Tibial artery (tissue), 4 donors: ENCODE results near the gene DAZAP2.
"Not testable (repeated sequence)": the region's sequence is repeated elsewhere in the genome, so short reads cannot be mapped to it uniquely, and the experiment has no call there.

Experiments used
- DNase-seq, 2 donors: peaks; one replicate each; pipeline ENCODE4 v3.0.0-alpha.2; 2019
- H3K27ac ChIP-seq, 2 donors: fragments of 200-600 bp; sonication (generic) in 1 of 2; 1 replicate in 1 of 2; 2 replicates in 1 of 2; pipeline ENCODE4 v1.5.1; 2018 to 2019; ENCODE audit warnings: mild to moderate bottlenecking in 1 of 2
- H3K27me3 ChIP-seq, 2 donors: fragments of 200-600 bp; sonication (generic) in 1 of 2; one replicate each; pipeline versions ENCODE4 v1.5.1 to v1.6.0; 2016 to 2019
- H3K36me3 ChIP-seq, 3 donors: fragments of 200-600 bp; sonication (generic) in 2 of 3; one replicate each; pipeline ENCODE4 v1.5.1; 2016 to 2019; ENCODE audit warnings: mild to moderate bottlenecking in 2 of 3
- H3K4me1 ChIP-seq, 4 donors: fragments of 200-600 bp; sonication (generic) in 2 of 4; 1 replicate in 3 of 4; 2 replicates in 1 of 4; pipeline ENCODE4 v1.5.1; 2016 to 2019
- H3K4me3 ChIP-seq, 2 donors: fragments of 200-600 bp; sonication (generic) in 1 of 2; 1 replicate in 1 of 2; 2 replicates in 1 of 2; pipeline ENCODE4 v1.5.1; 2018 to 2019; ENCODE audit warnings: mild to moderate bottlenecking in 2 of 2
- H3K9me3 ChIP-seq, 3 donors: fragments of 200-600 bp; sonication (generic) in 1 of 3; one replicate each; pipeline ENCODE4 v1.5.1; 2016 to 2019
- CTCF ChIP-seq, 2 experiments: fragments of 200-600 bp in 1 of 2; fragments of 450-650 bp in 1 of 2; IDR thresholded peaks; one replicate each; pipeline ENCODE4 v1.5.1; 2017 to 2019; ENCODE audit warnings: antibody characterized with exemption in 2 of 2, mild to moderate bottlenecking in 1 of 2, moderate library complexity in 1 of 2
- intact Hi-C: fragments of 100-400 bp; cut with DNase I; formaldehyde crosslinking; loops from one replicate; pipeline ENCODE4 v1.15.0; 2023; ENCODE audit warnings: low total_unique reads

The DAZAP2 gene

GRCh38 chr12:51270067-51270950 lies 31.7 kb downstream of the DAZAP2 start, which contains the start of gene SMAGP:
Gene SMAGP (minus strand): TSS chr12:51270415. CDS start chr12:51269278, 1,137 bp downstream.
- peak within 1 kb of the TSS; percentile 26 to 48 for H3K27ac ChIP-seq
- peak in 1 of 2 donors; percentile 28 for DNase-seq
- H3K36me3 ChIP-seq: no peaks in the 10 kb centered on the region
- H3K4me1 ChIP-seq: peaks cover 0 to 18% (median 12%) of the 10 kb centered on the region in 4 donors
- intact Hi-C loops: no loop called here
- peak within 1 kb of the TSS; percentile 74 to 78 for H3K4me3 ChIP-seq
- H3K9me3 ChIP-seq: no peaks in the 10 kb centered on the region
- H3K27me3 ChIP-seq: peaks cover 0 to 12% of the 10 kb centered on the region in 2 donors
- TF ChIP-seq CTCF (IDR thresholded peaks at IDR 0.05): no peak

DNA sequence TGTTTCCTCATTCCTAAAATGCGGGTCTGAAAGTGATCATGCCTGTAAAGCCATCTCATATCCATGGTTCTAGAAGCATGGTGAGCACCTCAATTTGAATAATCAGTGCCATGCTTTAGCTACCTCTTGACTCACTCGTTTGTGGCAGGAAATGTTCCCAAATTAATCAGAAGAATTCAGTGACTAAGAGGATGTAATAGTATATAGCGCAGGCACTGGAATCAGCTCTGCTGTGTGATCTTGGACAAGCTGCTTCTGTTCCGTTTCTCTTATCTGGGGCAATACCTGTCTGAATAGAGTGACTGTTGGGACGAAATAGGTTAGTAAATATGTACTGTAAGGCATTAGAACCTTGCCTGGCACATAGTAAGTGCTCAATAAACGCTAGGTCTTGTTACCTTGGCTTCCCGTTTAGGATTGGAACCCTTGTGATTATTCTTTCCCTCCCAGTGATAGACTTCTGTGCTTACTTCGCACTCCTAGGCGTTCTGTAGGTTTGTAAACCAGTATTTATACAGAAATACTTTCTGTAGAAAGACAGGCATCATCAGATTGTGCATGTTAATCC lies 32.4 kb downstream of the DAZAP2 start:
- no peak for DNase-seq
- H3K27ac ChIP-seq: peak overlapping the region in 1 of 2 donors; percentile 26
- peaks cover 0 to 12% of the 10 kb centered on the region in 2 donors for H3K27me3 ChIP-seq
- TF ChIP-seq CTCF (IDR thresholded peaks at IDR 0.05): no peak
- peak overlapping the region; percentile 74 to 78 for H3K4me3 ChIP-seq
- H3K4me1 ChIP-seq: peaks cover 0 to 18% (median 12%) of the 10 kb centered on the region in 4 donors
- intact Hi-C loops: no loop called here
- H3K36me3 ChIP-seq: no peaks in the 10 kb centered on the region
- no peaks in the 10 kb centered on the region for H3K9me3 ChIP-seq

DNA sequence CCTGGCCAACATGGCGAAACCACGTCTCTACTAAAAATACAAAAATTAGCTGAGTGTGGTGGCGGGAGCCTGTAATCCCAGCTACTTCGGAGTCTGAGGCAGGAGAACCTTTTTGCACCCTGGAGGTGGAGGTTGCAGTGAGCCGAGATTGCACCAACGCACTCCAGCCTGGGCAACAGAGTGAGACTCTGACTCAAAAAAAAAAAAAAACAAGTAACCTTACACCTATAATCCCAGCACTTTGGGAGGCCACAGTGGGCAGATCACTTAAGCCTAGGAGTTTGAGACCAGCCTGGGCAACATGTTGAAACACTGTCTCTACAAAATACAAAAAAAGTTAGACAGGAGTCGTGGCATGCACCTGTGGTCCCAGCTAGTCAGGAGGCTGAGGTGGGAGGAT lies 34.2 kb downstream of the DAZAP2 start:
- H3K36me3 ChIP-seq, H3K27ac ChIP-seq, intact Hi-C loops, DNase-seq, H3K9me3 ChIP-seq, H3K4me3 ChIP-seq: not testable (repeated sequence)
- peaks cover 0 to 18% (median 12%) of the 10 kb centered on the region in 4 donors for H3K4me1 ChIP-seq
- H3K27me3 ChIP-seq: peaks cover 0 to 12% of the 10 kb centered on the region in 2 donors

DNA sequence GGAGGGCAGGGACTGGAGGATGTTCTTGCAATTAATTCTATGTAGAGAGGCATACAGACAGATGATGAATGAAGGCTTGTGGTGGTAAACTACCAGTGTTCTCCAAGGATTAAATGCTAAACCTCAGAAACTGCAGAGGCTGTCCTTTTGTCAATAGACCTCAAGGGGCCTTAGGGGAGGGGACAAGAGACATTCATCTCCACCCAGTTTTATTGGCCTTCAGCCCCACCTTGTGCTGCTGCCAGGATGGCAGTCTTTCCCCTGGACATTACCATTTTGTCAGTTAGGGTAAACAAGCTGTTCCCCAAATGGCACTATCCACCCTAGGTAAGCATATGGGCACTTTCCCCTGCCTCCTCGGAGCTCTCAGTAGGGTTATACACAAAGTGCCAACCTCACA lies 36.5 kb downstream of the DAZAP2 start:
- Histone ChIP-seq H3K4me1 (peaks cover 0 to 12% (median 5%) of the 10 kb centered on the region in 4 donors), H3K4me3 (no peak overlapping the region), H3K9me3 (no peaks in the 10 kb centered on the region), H3K36me3 (no peaks in the 10 kb centered on the region), H3K27ac (no peak overlapping the region), H3K27me3 (peaks cover 0 to 7% of the 10 kb centered on the region in 2 donors)
- intact Hi-C loops: no loop called here
- DNase-seq: no peak
- no peak for TF ChIP-seq CTCF (IDR thresholded peaks at IDR 0.05)

- no peaks in the 10 kb centered on the region for H3K9me3 ChIP-seq
- H3K4me3 ChIP-seq: no peak overlapping the region
- H3K4me1 ChIP-seq: no peaks in the 10 kb centered on the region
- intact Hi-C loops: no loop called here
- DNase-seq: no peak
- TF ChIP-seq CTCF (IDR thresholded peaks at IDR 0.05): no peak
- H3K36me3 ChIP-seq: no peaks in the 10 kb centered on the region
- H3K27ac ChIP-seq: no peak overlapping the region
- peaks cover 0 to 2% of the 10 kb centered on the region in 2 donors for H3K27me3 ChIP-seq
Observed at GRCh38 chr12:51281202-51281924, 42.7 kb downstream of the DAZAP2 start.
